SU-DHL-6 (cell line): ENCODE data around the gene SMIM10L2A.

Source experiments
- EZH2phosphoT487 ChIP-seq: fragments of 200-600 bp; sonication (generic), shearing (Covaris generic); conservative IDR thresholded peaks from 2 replicates; pipeline ENCODE4 v1.6.1; 2018; ENCODE audit warnings: mild to moderate bottlenecking, antibody characterized with exemption, low read length, moderate library complexity, mixed read lengths
- TF ChIP-seq, protein P1 (sequence below): fragments of 200-600 bp; sonication (generic); IDR thresholded peaks from one replicate; pipeline ENCODE4 v1.5.1; 2017; ENCODE audit warnings: antibody characterized with exemption, mild to moderate bottlenecking, low read length, moderate library complexity; ENCODE audit not compliant: insufficient read depth, poor library complexity, severe bottlenecking

DNA sequence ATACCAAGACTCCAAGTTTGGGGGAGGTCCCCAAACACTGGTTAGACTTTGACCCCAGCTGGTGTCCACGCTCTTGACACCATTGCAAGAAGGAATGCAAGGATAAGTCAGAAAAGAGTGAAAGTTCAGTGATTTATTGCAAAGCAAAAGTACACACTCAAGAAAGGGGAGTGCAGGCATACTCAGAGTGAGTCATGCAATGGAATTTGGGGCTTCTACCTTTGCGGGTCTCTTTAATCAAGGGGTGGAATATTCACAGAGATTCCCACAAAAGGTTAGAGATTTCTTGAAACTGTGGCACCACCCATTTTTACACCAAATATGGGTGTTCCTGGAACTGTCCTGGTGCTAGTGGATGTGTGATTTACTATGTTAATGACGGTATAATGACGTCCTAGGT, 5.2 kb upstream of the SMIM10L2A start:
- TF ChIP-seq, protein P1, sequence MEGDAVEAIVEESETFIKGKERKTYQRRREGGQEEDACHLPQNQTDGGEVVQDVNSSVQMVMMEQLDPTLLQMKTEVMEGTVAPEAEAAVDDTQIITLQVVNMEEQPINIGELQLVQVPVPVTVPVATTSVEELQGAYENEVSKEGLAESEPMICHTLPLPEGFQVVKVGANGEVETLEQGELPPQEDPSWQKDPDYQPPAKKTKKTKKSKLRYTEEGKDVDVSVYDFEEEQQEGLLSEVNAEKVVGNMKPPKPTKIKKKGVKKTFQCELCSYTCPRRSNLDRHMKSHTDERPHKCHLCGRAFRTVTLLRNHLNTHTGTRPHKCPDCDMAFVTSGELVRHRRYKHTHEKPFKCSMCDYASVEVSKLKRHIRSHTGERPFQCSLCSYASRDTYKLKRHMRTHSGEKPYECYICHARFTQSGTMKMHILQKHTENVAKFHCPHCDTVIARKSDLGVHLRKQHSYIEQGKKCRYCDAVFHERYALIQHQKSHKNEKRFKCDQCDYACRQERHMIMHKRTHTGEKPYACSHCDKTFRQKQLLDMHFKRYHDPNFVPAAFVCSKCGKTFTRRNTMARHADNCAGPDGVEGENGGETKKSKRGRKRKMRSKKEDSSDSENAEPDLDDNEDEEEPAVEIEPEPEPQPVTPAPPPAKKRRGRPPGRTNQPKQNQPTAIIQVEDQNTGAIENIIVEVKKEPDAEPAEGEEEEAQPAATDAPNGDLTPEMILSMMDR = no peak
- TF ChIP-seq EZH2phosphoT487 = no peak
